ENCODE measurements around the gene TPD52L1.

The TPD52L1 gene

GRCh38 chr6:125237764-125238163, 84.2 kb downstream of the TPD52L1 start:
- no peak for DNase-seq (ENCODE audit: low spot score)

- DNase-seq (ENCODE audit: low spot score) = no peak
Measured at GRCh38 chr6:125245109-125245508, 91.5 kb downstream of the TPD52L1 start.

- DNase-seq (ENCODE audit: low spot score) = no peak
Measured at GRCh38 chr6:125245523-125246264, 92.1 kb downstream of the TPD52L1 start.

GRCh38 chr6:125246566-125246965, 93.0 kb downstream of the TPD52L1 start:
- DNase-seq (ENCODE audit: low spot score) = no peak

- DNase-seq (ENCODE audit: low spot score) = no peak
Measured at GRCh38 chr6:125248136-125248535, 94.6 kb downstream of the TPD52L1 start.

GRCh38 chr6:125250511-125250910, 96.9 kb downstream of the TPD52L1 start:
- no peak for DNase-seq (ENCODE audit: low spot score)

- DNase-seq (ENCODE audit: low spot score) = no peak
Measured at GRCh38 chr6:125251516-125252220, 98.1 kb downstream of the TPD52L1 start.

GRCh38 chr6:125252891-125253290, 99.3 kb downstream of the TPD52L1 start:
- DNase-seq (ENCODE audit: low spot score) = no peak

- no peak for DNase-seq (ENCODE audit: low spot score)
Measured at GRCh38 chr6:125253881-125254280, 100.3 kb downstream of the TPD52L1 start.

- DNase-seq (ENCODE audit: low spot score) = no peak
Measured at GRCh38 chr6:125254321-125254720, 100.7 kb downstream of the TPD52L1 start.

GRCh38 chr6:125255201-125255600, 101.6 kb downstream of the TPD52L1 start:
- DNase-seq (ENCODE audit: low spot score) = no peak

GRCh38 chr6:125257351-125257750, 103.8 kb downstream of the TPD52L1 start:
- DNase-seq (ENCODE audit: low spot score) = no peak

- DNase-seq (ENCODE audit: low spot score) = no peak
Measured at GRCh38 chr6:125258651-125259353, 105.2 kb downstream of the TPD52L1 start.

- DNase-seq (ENCODE audit: low spot score) = no peak
Measured at GRCh38 chr6:125259354-125259736, 105.8 kb downstream of the TPD52L1 start.

GRCh38 chr6:125262016-125263013, 108.7 kb downstream of the TPD52L1 start:
- no peak for DNase-seq (ENCODE audit: low spot score)

GRCh38 chr6:125264476-125264875, 110.9 kb downstream of the TPD52L1 start:
- no peak for DNase-seq (ENCODE audit: low spot score)

GRCh38 chr6:125267806-125268523, 114.4 kb downstream of the TPD52L1 start:
- no peak for DNase-seq (ENCODE audit: low spot score)

GRCh38 chr6:125268765-125269164, 115.2 kb downstream of the TPD52L1 start:
- DNase-seq (ENCODE audit: low spot score) = no peak

GRCh38 chr6:125269328-125269985, 115.9 kb downstream of the TPD52L1 start:
- DNase-seq (ENCODE audit: low spot score) = no peak

GRCh38 chr6:125270380-125270779, 116.8 kb downstream of the TPD52L1 start:
- DNase-seq (ENCODE audit: low spot score) = no peak
